CD4-positive, alpha-beta T cell treated with Interleukin-4 for 1 hour (primary cell): ENCODE measurements around the gene GFI1B.

Source experiments
- DNase-seq, 2 donors: peaks; one replicate each; pipeline ENCODE4 v3.0.0-alpha.2; 2020 to 2022

GFI1B gene

GRCh38 chr9:132969783-132970182, 8.7 kb upstream of the GFI1B start:
- DNase-seq: no peak

- no peak for DNase-seq
Measured at GRCh38 chr9:132970324-132971062, 8.0 kb upstream of the GFI1B start.

- DNase-seq: no peak
Measured at GRCh38 chr9:132973166-132973565, 5.3 kb upstream of the GFI1B start.

- no peak for DNase-seq
Measured at GRCh38 chr9:132973713-132974112, 4.8 kb upstream of the GFI1B start.

- DNase-seq: no peak
Measured at GRCh38 chr9:132975961-132976360, 2.5 kb upstream of the GFI1B start.

GRCh38 chr9:132976571-132976970, 1.9 kb upstream of the GFI1B start:
- DNase-seq: no peak

- DNase-seq: no peak
Measured at GRCh38 chr9:132978112-132978450, 413 bp upstream of the GFI1B start.

GRCh38 chr9:132980157-132980556, 1.7 kb downstream of the GFI1B start:
- DNase-seq: no peak

GRCh38 chr9:132982458-132982857, 4.0 kb downstream of the GFI1B start:
- DNase-seq: no peak

GRCh38 chr9:132983491-132984201, 5.2 kb downstream of the GFI1B start:
- no peak for DNase-seq

- DNase-seq: no peak
Measured at GRCh38 chr9:132984202-132985070, 5.9 kb downstream of the GFI1B start.

GRCh38 chr9:132985071-132985350, 6.5 kb downstream of the GFI1B start:
- DNase-seq: no peak

GRCh38 chr9:132985489-132985888, 7.0 kb downstream of the GFI1B start:
- DNase-seq: no peak

GRCh38 chr9:132986114-132986513, 7.6 kb downstream of the GFI1B start:
- no peak for DNase-seq

- DNase-seq: no peak
Measured at GRCh38 chr9:132986640-132987620, 8.4 kb downstream of the GFI1B start.

- no peak for DNase-seq
Measured at GRCh38 chr9:132988244-132989013, 9.9 kb downstream of the GFI1B start.

GRCh38 chr9:132989014-132989310, 10.5 kb downstream of the GFI1B start:
- DNase-seq: no peak

GRCh38 chr9:132989414-132989996, 11.0 kb downstream of the GFI1B start:
- DNase-seq: no peak

- DNase-seq: peak in 1 of 2 donors; percentile 17
Measured at GRCh38 chr9:132989998-132990557, 11.6 kb downstream of the GFI1B start.

GRCh38 chr9:132990781-132991180, 12.3 kb downstream of the GFI1B start:
- no peak for DNase-seq
